Measurements from ENCODE around the gene CORIN.

- no peak for TF ChIP-seq CTCF (IDR thresholded peaks at IDR 0.05; ENCODE audit: low read depth, low read length, missing input control)
- no peak for TF ChIP-seq MAX (IDR thresholded peaks at IDR 0.05)
- TF ChIP-seq REST (IDR thresholded peaks at IDR 0.05) = no peak
- TF ChIP-seq JUND (IDR thresholded peaks at IDR 0.05) = no peak
- TF ChIP-seq ATF3 (IDR thresholded peaks at IDR 0.05) = no peak
Measured at GRCh38 chr4:47646372-47646771, 191.5 kb downstream of the CORIN start.
